Measurements from ENCODE around the gene PTPN22.

DNA sequence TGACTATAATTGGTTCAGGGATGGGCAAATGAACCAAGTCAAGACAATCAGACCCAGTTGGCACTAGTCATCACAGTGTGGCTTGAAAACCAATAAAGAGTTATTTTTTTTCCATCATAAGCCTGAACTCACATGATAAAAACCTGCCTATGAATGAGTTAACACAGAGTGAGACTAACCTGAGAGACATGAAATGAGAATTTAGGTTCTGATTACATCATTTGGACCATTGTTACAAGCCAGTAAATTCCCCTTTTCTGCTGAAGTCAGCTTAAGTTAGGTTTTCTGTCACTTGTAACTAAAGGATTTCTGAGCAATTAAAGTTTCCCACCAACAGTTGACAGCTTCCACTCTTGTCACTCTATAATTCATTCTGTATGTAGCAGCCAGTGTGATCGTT is 49.6 kb downstream of the PTPN22 start:
- TF ChIP-seq, protein P1, sequence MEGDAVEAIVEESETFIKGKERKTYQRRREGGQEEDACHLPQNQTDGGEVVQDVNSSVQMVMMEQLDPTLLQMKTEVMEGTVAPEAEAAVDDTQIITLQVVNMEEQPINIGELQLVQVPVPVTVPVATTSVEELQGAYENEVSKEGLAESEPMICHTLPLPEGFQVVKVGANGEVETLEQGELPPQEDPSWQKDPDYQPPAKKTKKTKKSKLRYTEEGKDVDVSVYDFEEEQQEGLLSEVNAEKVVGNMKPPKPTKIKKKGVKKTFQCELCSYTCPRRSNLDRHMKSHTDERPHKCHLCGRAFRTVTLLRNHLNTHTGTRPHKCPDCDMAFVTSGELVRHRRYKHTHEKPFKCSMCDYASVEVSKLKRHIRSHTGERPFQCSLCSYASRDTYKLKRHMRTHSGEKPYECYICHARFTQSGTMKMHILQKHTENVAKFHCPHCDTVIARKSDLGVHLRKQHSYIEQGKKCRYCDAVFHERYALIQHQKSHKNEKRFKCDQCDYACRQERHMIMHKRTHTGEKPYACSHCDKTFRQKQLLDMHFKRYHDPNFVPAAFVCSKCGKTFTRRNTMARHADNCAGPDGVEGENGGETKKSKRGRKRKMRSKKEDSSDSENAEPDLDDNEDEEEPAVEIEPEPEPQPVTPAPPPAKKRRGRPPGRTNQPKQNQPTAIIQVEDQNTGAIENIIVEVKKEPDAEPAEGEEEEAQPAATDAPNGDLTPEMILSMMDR (conservative IDR thresholded peaks at IDR 0.05), result no peak
- TF ChIP-seq ZFX (IDR thresholded peaks at IDR 0.05), result no peak
